Liver (tissue), 9 donors: ENCODE measurements around the gene DCUN1D2. TPM values are rescaled to one million over a fixed set of nuclear protein-coding genes. Genes with fewer than 3 reads are reported as not detected.

Experiments used
- DNase-seq: peaks from one replicate; pipeline ENCODE4 v3.0.0-alpha.2; 2017; ENCODE audit warnings: low spot score
- H3K27ac ChIP-seq, 2 donors: one replicate each; pipeline ENCODE4 v1.7.0; 2013; ENCODE audit warnings: inconsistent platforms in 2 of 2, low read length in 2 of 2, control low read depth in 1 of 2, low read depth in 1 of 2, mild to moderate bottlenecking in 1 of 2
- H3K27me3 ChIP-seq, 4 donors: one replicate each; pipeline versions ENCODE4 v1.6.1 to v1.7.0; 2013; ENCODE audit warnings: low read length in 3 of 4, inconsistent platforms in 1 of 4, mild to moderate bottlenecking in 1 of 4, moderate library complexity in 1 of 4; ENCODE audit not compliant: control insufficient read depth in 4 of 4, insufficient read depth in 4 of 4
- H3K36me3 ChIP-seq, 4 donors: one replicate each; pipeline versions ENCODE4 v1.6.1 to v1.7.0; 2013; ENCODE audit warnings: low read length in 3 of 4, mild to moderate bottlenecking in 3 of 4, low read depth in 1 of 4, moderate library complexity in 1 of 4; ENCODE audit not compliant: control insufficient read depth in 4 of 4, insufficient read depth in 3 of 4
- H3K4me1 ChIP-seq, 4 donors: one replicate each; pipeline versions ENCODE4 v1.6.1 to v1.7.0; 2013; ENCODE audit warnings: low read length in 3 of 4, mild to moderate bottlenecking in 3 of 4, moderate library complexity in 1 of 4; ENCODE audit not compliant: control insufficient read depth in 4 of 4, insufficient read depth in 4 of 4
- H3K4me3 ChIP-seq, 3 donors: one replicate each; pipeline versions ENCODE4 v1.6.1 to v1.7.0; 2013; ENCODE audit warnings: low read length in 3 of 3, control low read depth in 1 of 3, low read depth in 1 of 3, mild to moderate bottlenecking in 1 of 3
- H3K9ac ChIP-seq, 2 donors: one replicate each; pipeline ENCODE4 v1.7.0; 2013; ENCODE audit warnings: low read length in 2 of 2, mild to moderate bottlenecking in 2 of 2, moderate library complexity in 2 of 2, control low read depth in 1 of 2, low read depth in 1 of 2
- H3K9me3 ChIP-seq, 4 donors: one replicate each; pipeline versions ENCODE4 v1.6.1 to v1.7.0; 2013; ENCODE audit warnings: low read length in 3 of 4; ENCODE audit not compliant: control insufficient read depth in 4 of 4
- EGR1 ChIP-seq, 2 donors: IDR thresholded peaks; 2 replicates each; pipeline ENCODE4 v1.6.1; 2016 to 2018; ENCODE audit warnings: antibody characterized with exemption in 2 of 2, low read depth in 2 of 2
- FOXA2 ChIP-seq: IDR thresholded peaks from 2 replicates; pipeline ENCODE4 v1.6.1; 2016; ENCODE audit warnings: antibody characterized with exemption
- GABPA ChIP-seq, 2 donors: IDR thresholded peaks in 1 of 2; conservative IDR thresholded peaks in 1 of 2; 2 replicates each; pipeline ENCODE4 v1.6.1; 2016; ENCODE audit warnings: antibody characterized with exemption in 2 of 2, mild to moderate bottlenecking in 1 of 2, moderate library complexity in 1 of 2
- HNF4A ChIP-seq, 2 donors: conservative IDR thresholded peaks; 2 replicates each; pipeline ENCODE4 v1.6.1; 2016; ENCODE audit warnings: antibody characterized with exemption in 2 of 2, mild to moderate bottlenecking in 2 of 2
- HNF4G ChIP-seq: IDR thresholded peaks from 2 replicates; pipeline ENCODE4 v1.6.1; 2016; ENCODE audit warnings: antibody characterized with exemption
- JUND ChIP-seq, 2 donors: IDR thresholded peaks; 2 replicates each; pipeline ENCODE4 v1.6.1; 2016; ENCODE audit warnings: antibody characterized with exemption in 2 of 2
- RAD21 ChIP-seq, 2 donors: IDR thresholded peaks; 2 replicates each; pipeline ENCODE4 v1.6.1; 2016; ENCODE audit warnings: antibody characterized with exemption in 2 of 2, mild to moderate bottlenecking in 2 of 2
- RXRA ChIP-seq, 2 donors: IDR thresholded peaks; 2 replicates each; pipeline ENCODE4 v1.6.1; 2017 to 2018; ENCODE audit warnings: antibody characterized with exemption in 2 of 2, mild to moderate bottlenecking in 1 of 2
- SP1 ChIP-seq: IDR thresholded peaks from 2 replicates; pipeline ENCODE4 v1.6.1; 2018; ENCODE audit warnings: antibody characterized with exemption, mild to moderate bottlenecking
- TAF1 ChIP-seq: conservative IDR thresholded peaks from 2 replicates; pipeline ENCODE4 v1.6.1; 2016; ENCODE audit warnings: antibody characterized with exemption, mild to moderate bottlenecking
- YY1 ChIP-seq: IDR thresholded peaks from 2 replicates; pipeline ENCODE4 v1.6.1; 2016; ENCODE audit warnings: antibody characterized with exemption, mild to moderate bottlenecking
- WGBS: extraction: QIAGEN DNeasy Blood & Tissue Kit; methylation state at CpG from one replicate; pipeline ENCODE4 v1.1.7; 2013; 5-methylcytosine and 5-hydroxymethylcytosine counted together
- polyA plus RNA-seq, 2 donors: library from polyadenylated mRNA; stranded (reverse) in 1 of 2; unstranded in 1 of 2; fragments of 200-250 nt in 1 of 2; fragments of >200 nt in 1 of 2; fragmentation: Nextera tagmentation in 1 of 2; extraction: Ambion mirVana in 1 of 2; gene quantifications; one replicate each; pipeline versions ENCODE4 v1.2.1 to v1.2.3, GENCODE V29; 2013 to 2015
- total RNA-seq, 2 donors: library from RNA; depleted of rRNA; stranded (reverse); fragments of >200 nt; gene quantifications; one replicate each; pipeline ENCODE4 v1.2.3, GENCODE V29; 2014
- TF ChIP-seq, protein P1 (sequence below): fragments of 150-350 bp; IDR thresholded peaks from 2 replicates; pipeline ENCODE4 v1.5.1; 2017; ENCODE audit warnings: improper control_type of control experiment, low read depth, low read length; ENCODE audit not compliant: missing input control
- TF ChIP-seq, protein P2 (sequence below): IDR thresholded peaks from 2 replicates; pipeline ENCODE4 v1.6.1; 2016; ENCODE audit warnings: antibody characterized with exemption
- TF ChIP-seq, protein P3 (sequence below): IDR thresholded peaks from 2 replicates; pipeline ENCODE4 v1.6.1; 2016; ENCODE audit warnings: antibody characterized with exemption, mild to moderate bottlenecking
- TF ChIP-seq, protein P4 (sequence below): IDR thresholded peaks from 2 replicates; pipeline ENCODE4 v1.6.1; 2016; ENCODE audit warnings: antibody characterized with exemption
- donor health status: healthy.
- donor health status: healthy.
- donor health status: healthy.
- donor health status: healthy.
- donor health status: healthy.

DCUN1D2 gene
- total and polyA plus RNA-seq, 4 donors: 4.0 to 13.1 (median 5.5) TPM

DNA sequence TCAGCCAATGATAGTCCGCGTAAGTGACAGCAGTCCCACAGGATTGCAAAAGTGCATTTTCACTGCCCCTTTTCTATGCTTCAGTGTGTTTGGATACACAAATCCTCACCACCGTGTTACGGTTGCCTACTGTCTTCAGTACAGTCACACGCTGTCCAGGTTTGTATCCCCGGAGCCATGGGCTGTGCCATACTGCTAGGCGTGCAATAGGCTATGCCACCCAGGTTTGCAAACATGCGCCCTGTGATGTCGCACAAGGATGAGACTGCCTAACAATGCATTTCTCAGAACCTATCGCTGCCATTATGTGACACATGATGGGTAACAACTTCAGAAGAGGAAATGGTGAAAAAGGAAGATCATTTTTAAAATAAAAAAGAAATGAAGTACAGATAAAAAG, 20.4 kb downstream of the DCUN1D2 start:
- Histone ChIP-seq H3K27ac (no peak overlapping the region), H3K36me3 (peaks cover under 1 to 6% (median 5%) of the 10 kb centered on the region in 4 donors), H3K4me3 (no peak overlapping the region), H3K9me3 (no peaks in the 10 kb centered on the region), H3K27me3 (no peaks in the 10 kb centered on the region), H3K9ac (no peak overlapping the region), H3K4me1 (no peaks in the 10 kb centered on the region)
- DNase-seq: no peak
- TF ChIP-seq, protein P1, sequence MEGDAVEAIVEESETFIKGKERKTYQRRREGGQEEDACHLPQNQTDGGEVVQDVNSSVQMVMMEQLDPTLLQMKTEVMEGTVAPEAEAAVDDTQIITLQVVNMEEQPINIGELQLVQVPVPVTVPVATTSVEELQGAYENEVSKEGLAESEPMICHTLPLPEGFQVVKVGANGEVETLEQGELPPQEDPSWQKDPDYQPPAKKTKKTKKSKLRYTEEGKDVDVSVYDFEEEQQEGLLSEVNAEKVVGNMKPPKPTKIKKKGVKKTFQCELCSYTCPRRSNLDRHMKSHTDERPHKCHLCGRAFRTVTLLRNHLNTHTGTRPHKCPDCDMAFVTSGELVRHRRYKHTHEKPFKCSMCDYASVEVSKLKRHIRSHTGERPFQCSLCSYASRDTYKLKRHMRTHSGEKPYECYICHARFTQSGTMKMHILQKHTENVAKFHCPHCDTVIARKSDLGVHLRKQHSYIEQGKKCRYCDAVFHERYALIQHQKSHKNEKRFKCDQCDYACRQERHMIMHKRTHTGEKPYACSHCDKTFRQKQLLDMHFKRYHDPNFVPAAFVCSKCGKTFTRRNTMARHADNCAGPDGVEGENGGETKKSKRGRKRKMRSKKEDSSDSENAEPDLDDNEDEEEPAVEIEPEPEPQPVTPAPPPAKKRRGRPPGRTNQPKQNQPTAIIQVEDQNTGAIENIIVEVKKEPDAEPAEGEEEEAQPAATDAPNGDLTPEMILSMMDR: no peak
- WGBS: 98% methylated on average over 10 of the region's 10 CpGs

DNA sequence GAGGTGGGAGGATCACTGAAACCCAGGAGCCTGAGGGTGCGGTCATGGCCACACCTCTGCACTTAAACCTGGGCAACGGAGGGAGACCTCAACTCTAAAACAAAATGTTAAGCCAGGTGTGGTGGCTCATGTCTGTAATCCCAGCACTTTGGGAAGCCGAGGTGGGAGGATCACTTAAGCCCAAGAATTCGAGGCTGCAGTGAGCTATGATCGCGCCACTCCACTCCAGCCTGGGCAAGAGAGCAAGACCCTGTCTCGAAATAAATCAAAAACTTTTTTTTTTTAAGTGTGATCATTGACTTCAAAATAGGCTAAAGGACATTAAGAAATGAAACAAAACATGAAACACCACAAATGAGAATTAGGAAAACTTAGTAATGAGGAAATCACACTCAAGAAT, 20.9 kb downstream of the DCUN1D2 start:
- peaks cover 0 to 6% (median 5%) of the 10 kb centered on the region in 4 donors for H3K36me3 ChIP-seq
- 94% methylated on average over 7 of the region's 7 CpGs for WGBS

DNA sequence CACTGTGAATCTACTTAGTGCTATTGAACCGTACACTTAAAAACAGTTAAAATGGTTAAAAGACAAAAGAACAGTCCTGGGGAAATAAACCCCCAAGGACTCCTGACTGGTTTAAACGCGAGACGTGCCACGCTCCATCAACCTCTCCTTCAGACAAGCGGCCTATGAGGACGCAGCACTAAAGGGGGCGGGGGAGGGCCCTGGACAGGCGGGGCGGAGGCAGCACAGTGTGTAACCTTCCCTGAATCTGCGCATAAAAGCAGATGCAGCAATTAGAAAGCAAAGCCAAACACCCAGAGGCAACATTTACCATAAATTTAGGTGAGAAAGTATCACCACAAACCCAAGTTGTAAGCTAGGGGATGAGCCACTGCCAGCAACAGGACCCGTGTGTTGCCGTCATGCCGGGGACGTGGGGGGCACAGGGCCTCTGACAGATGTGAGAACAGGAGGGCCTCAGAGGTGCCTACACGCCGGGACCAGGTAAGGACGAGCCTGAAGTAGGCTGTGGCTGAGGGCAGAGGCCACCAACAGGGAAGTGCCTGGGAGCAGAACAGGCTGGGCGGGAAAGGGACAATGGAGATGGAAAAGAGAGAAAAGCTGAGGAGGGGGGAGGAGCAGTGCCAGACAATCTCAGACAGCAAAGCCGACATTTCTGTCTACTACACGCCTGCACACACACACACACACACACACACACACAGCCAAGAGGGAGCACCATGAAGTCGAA, 21.9 kb downstream of the DCUN1D2 start:
- Histone ChIP-seq H3K4me3 (no peak overlapping the region), H3K4me1 (no peaks in the 10 kb centered on the region), H3K27me3 (no peaks in the 10 kb centered on the region), H3K36me3 (peaks cover 0 to 7% (median 5%) of the 10 kb centered on the region in 4 donors), H3K27ac (no peak overlapping the region), H3K9ac (no peak overlapping the region), H3K9me3 (no peaks in the 10 kb centered on the region)
- WGBS: 95% methylated on average over 22 of the region's 22 CpGs
- no peak for DNase-seq
- TF ChIP-seq EGR1 (IDR thresholded peaks at IDR 0.05; ENCODE audit: low read depth in 2 of 2) (no peak), RXRA (IDR thresholded peaks at IDR 0.05) (no peak), YY1 (no peak), HNF4A (conservative IDR thresholded peaks at IDR 0.05) (no peak), TAF1 (no peak), GABPA (IDR thresholded peaks at IDR 0.05 in 1 of 2, conservative IDR thresholded peaks at IDR 0.05 in 1 of 2) (no peak), HNF4G (no peak), SP1 (no peak), FOXA2 (no peak)
- TF ChIP-seq, protein P2, sequence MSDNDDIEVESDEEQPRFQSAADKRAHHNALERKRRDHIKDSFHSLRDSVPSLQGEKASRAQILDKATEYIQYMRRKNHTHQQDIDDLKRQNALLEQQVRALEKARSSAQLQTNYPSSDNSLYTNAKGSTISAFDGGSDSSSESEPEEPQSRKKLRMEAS: no peak
- TF ChIP-seq, protein P3, sequence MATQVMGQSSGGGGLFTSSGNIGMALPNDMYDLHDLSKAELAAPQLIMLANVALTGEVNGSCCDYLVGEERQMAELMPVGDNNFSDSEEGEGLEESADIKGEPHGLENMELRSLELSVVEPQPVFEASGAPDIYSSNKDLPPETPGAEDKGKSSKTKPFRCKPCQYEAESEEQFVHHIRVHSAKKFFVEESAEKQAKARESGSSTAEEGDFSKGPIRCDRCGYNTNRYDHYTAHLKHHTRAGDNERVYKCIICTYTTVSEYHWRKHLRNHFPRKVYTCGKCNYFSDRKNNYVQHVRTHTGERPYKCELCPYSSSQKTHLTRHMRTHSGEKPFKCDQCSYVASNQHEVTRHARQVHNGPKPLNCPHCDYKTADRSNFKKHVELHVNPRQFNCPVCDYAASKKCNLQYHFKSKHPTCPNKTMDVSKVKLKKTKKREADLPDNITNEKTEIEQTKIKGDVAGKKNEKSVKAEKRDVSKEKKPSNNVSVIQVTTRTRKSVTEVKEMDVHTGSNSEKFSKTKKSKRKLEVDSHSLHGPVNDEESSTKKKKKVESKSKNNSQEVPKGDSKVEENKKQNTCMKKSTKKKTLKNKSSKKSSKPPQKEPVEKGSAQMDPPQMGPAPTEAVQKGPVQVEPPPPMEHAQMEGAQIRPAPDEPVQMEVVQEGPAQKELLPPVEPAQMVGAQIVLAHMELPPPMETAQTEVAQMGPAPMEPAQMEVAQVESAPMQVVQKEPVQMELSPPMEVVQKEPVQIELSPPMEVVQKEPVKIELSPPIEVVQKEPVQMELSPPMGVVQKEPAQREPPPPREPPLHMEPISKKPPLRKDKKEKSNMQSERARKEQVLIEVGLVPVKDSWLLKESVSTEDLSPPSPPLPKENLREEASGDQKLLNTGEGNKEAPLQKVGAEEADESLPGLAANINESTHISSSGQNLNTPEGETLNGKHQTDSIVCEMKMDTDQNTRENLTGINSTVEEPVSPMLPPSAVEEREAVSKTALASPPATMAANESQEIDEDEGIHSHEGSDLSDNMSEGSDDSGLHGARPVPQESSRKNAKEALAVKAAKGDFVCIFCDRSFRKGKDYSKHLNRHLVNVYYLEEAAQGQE: no peak

More for the DNA sequence above, 20.9 kb downstream of the DCUN1D2 start:
- no peak for DNase-seq
- TF ChIP-seq, protein P4, sequence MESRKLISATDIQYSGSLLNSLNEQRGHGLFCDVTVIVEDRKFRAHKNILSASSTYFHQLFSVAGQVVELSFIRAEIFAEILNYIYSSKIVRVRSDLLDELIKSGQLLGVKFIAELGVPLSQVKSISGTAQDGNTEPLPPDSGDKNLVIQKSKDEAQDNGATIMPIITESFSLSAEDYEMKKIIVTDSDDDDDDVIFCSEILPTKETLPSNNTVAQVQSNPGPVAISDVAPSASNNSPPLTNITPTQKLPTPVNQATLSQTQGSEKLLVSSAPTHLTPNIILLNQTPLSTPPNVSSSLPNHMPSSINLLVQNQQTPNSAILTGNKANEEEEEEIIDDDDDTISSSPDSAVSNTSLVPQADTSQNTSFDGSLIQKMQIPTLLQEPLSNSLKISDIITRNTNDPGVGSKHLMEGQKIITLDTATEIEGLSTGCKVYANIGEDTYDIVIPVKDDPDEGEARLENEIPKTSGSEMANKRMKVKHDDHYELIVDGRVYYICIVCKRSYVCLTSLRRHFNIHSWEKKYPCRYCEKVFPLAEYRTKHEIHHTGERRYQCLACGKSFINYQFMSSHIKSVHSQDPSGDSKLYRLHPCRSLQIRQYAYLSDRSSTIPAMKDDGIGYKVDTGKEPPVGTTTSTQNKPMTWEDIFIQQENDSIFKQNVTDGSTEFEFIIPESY: no peak
- no peak for TF ChIP-seq JUND (IDR thresholded peaks at IDR 0.05)
- TF ChIP-seq, protein P1: no peak
- no peak for TF ChIP-seq EGR1 (IDR thresholded peaks at IDR 0.05; ENCODE audit: low read depth in 2 of 2)
- no peak for TF ChIP-seq HNF4G
- TF ChIP-seq GABPA (IDR thresholded peaks at IDR 0.05 in 1 of 2, conservative IDR thresholded peaks at IDR 0.05 in 1 of 2): no peak
- no peak for TF ChIP-seq YY1
- no peak for TF ChIP-seq SP1
- TF ChIP-seq TAF1: no peak
- no peak for TF ChIP-seq RAD21 (IDR thresholded peaks at IDR 0.05)
- Histone ChIP-seq H3K27me3 (no peaks in the 10 kb centered on the region), H3K9me3 (no peaks in the 10 kb centered on the region), H3K27ac (no peak overlapping the region), H3K4me3 (no peak overlapping the region), H3K9ac (no peak overlapping the region), H3K4me1 (no peaks in the 10 kb centered on the region)
